Heart right ventricle (tissue), 16 donors: ENCODE measurements around the gene CPXM2. TPM values are rescaled to one million over a fixed set of nuclear protein-coding genes. Genes with fewer than 3 reads are reported as not detected.

Experiments used
- ATAC-seq, 8 donors: fragments of 200-7000 bp; cut with Tn5 transposase; one replicate each; pipeline ENCODE4 v1.9.1; 2020; ENCODE audit warnings: mild to moderate bottlenecking in 8 of 8, moderate library complexity in 8 of 8, moderate number of reproducible peaks in 1 of 8
- DNase-seq, 2 donors: peaks; one replicate each; pipeline ENCODE4 v3.0.0-alpha.2; 2020
- H3K27ac ChIP-seq, 10 donors: fragments of 200-600 bp; sonication (generic) in 2 of 10; one replicate each; pipeline versions ENCODE4 v1.5.0 to v1.8.0; 2020 to 2022; ENCODE audit warnings: mild to moderate bottlenecking in 3 of 10
- H3K27me3 ChIP-seq, 7 donors: fragments of 200-600 bp; one replicate each; pipeline ENCODE4 v1.8.0; 2021 to 2022; ENCODE audit warnings: mild to moderate bottlenecking in 2 of 7
- H3K36me3 ChIP-seq, 9 donors: fragments of 200-600 bp; sonication (generic) in 1 of 9; one replicate each; pipeline versions ENCODE4 v1.5.0 to v1.8.0; 2020 to 2022; ENCODE audit warnings: mild to moderate bottlenecking in 2 of 9
- H3K4me1 ChIP-seq, 9 donors: fragments of 200-600 bp; sonication (generic) in 1 of 9; one replicate each; pipeline versions ENCODE4 v1.5.0 to v1.8.0; 2020 to 2022; ENCODE audit warnings: mild to moderate bottlenecking in 4 of 9
- H3K4me3 ChIP-seq, 10 donors: fragments of 200-600 bp; sonication (generic) in 2 of 10; one replicate each; pipeline versions ENCODE4 v1.5.0 to v1.8.0; 2020 to 2022; ENCODE audit warnings: mild to moderate bottlenecking in 7 of 10, moderate library complexity in 2 of 10
- H3K9me3 ChIP-seq, 11 donors: fragments of 200-600 bp in 10 of 11; sonication (generic) in 2 of 11; one replicate each; pipeline versions ENCODE4 v1.5.0 to v1.8.0; 2013 to 2022; ENCODE audit warnings: mild to moderate bottlenecking in 2 of 11, control low read depth in 1 of 11, moderate library complexity in 1 of 11
- WGBS, 2 donors: extraction: QIAGEN DNeasy Blood & Tissue Kit; methylation state at CpG; one replicate each; pipeline ENCODE4 v1.1.7; 2013; ENCODE audit warnings: inconsistent platforms in 1 of 2; 5-methylcytosine and 5-hydroxymethylcytosine counted together
- intact Hi-C, 10 donors: fragments of 100-400 bp; cut with DNase I; formaldehyde crosslinking; loops; one replicate each; pipeline versions ENCODE4 v1.11.1 to v1.14.2; 2022
- polyA plus RNA-seq, 2 donors: library from polyadenylated mRNA; stranded (reverse); fragments of 200-250 nt; gene quantifications; one replicate each; pipeline ENCODE4 v1.2.3, GENCODE V29; 2013
- total RNA-seq, 10 donors: library from RNA; stranded (reverse); fragmentation: NEBNext Ultra II Directional in 3 of 10; extraction: Animal tissue kit (Norgen Biotek cat#: 25700) in 3 of 10; gene quantifications; one replicate each; pipeline versions ENCODE4 v1.2.1 to v1.2.4, GENCODE V29; 2021 to 2023
- TF ChIP-seq, protein P1 (sequence below), 9 donors: fragments of 200-600 bp; sonication (generic) in 2 of 9; IDR thresholded peaks; one replicate each; pipeline versions ENCODE4 v1.5.0 to v1.8.0; 2021 to 2022; ENCODE audit warnings: antibody characterized with exemption in 9 of 9, mild to moderate bottlenecking in 5 of 9, moderate library complexity in 1 of 9
- donor health status: Arrhythmogenic right ventricular cardiomyopathy.
- donor health status: ischemic (EF 13 %, LVEDD 7.1; RV severe dilation, severe dysfunction).
- donor health status: healthy with polysubstance abuse.
- donor health status: DM: no; HTN: yes; CAD: no.
- donor health status: DM: no; HTN: no; CAD: no.
- donor health status: ischemic (EF 25% LVEDD 6.9; RV normal size, moderate dysfunction).
- donor health status: ischemic (EF 25% LVEDD 5.7; RV mildly dilated, moderate dysfunction).
- donor health status: healthy.
- donor health status: DM: yes; HTN: yes; CAD: no.
- donor health status: Ischemic cardiomyopathy.
- donor health status: ischemic (EF 35%, LVEDD 5.7; RV mildly dilated, moderate dysfunction).
- donor health status: nonischemic (EF 11% LVEDD 7.7; RV severe dilation, severe dysfunction).
- donor health status: DM: yes; HTN: yes; CAD: no.
- donor health status: PGD.
- donor health status: ischemic (EF 29% LVEDD 5.4; RV normal size, mild dysfunction).
- donor health status: nonischemic (EF 23%, LVEDD 6.1; RV moderate dilation, normal function).

Gene CPXM2
- total and polyA plus RNA-seq, 12 donors: 2.0 to 9.8 (median 3.8) TPM

DNA sequence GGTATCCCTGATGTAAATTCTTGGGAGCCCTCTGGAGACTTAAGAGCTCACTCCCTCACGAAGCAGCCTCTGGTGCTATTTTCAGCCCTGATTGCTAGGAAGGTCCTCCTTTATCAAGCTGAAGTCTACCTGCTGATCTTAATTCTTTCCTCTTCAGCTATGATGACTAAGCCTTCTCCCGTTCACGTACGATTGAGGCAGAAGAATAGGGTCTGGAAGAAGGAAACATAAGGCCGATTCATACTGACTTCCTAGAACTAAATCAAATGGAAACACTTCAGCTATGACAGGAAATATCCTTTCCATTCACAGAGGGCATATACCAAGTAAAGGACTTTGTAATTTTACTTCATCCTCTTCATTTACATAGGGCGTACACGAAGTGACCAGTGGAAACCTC, 107.0 kb downstream of the CPXM2 start:
- WGBS, 2 donors: 53 to 58% methylated on average over 7 of the region's 7 CpGs
- TF ChIP-seq, protein P1, sequence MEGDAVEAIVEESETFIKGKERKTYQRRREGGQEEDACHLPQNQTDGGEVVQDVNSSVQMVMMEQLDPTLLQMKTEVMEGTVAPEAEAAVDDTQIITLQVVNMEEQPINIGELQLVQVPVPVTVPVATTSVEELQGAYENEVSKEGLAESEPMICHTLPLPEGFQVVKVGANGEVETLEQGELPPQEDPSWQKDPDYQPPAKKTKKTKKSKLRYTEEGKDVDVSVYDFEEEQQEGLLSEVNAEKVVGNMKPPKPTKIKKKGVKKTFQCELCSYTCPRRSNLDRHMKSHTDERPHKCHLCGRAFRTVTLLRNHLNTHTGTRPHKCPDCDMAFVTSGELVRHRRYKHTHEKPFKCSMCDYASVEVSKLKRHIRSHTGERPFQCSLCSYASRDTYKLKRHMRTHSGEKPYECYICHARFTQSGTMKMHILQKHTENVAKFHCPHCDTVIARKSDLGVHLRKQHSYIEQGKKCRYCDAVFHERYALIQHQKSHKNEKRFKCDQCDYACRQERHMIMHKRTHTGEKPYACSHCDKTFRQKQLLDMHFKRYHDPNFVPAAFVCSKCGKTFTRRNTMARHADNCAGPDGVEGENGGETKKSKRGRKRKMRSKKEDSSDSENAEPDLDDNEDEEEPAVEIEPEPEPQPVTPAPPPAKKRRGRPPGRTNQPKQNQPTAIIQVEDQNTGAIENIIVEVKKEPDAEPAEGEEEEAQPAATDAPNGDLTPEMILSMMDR (IDR thresholded peaks at IDR 0.05): no peak
- DNase-seq (no peak), ATAC-seq (peak in 1 of 8 donors; percentile 42)
- no peaks in the 10 kb centered on the region for H3K36me3 ChIP-seq
- H3K4me3 ChIP-seq: no peak overlapping the region
- intact Hi-C loops: no loop called here
- peaks cover 0 to 16% (median 0%) of the 10 kb centered on the region in 9 donors for H3K4me1 ChIP-seq
- peaks cover 0 to 8% (median 0%) of the 10 kb centered on the region in 11 donors for H3K9me3 ChIP-seq
- peak overlapping the region in 1 of 10 donors; percentile 66 for H3K27ac ChIP-seq
- H3K27me3 ChIP-seq: peaks cover 0 to 20% (median 0%) of the 10 kb centered on the region in 7 donors

- WGBS, 2 donors: 83 to 91% methylated on average over 3 of the region's 3 CpGs
- DNase-seq: no peak
- H3K27ac ChIP-seq: peak overlapping the region in 1 of 10 donors; percentile 66
These were observed 107.4 kb downstream of the CPXM2 start for GRCh38 chr10:123784216-123784615.

GRCh38 chr10:123783296-123783695, 108.3 kb downstream of the CPXM2 start:
- Histone ChIP-seq H3K4me1 (peaks cover 0 to 16% (median 0%) of the 10 kb centered on the region in 9 donors), H3K4me3 (no peak overlapping the region), H3K27me3 (peaks cover 0 to 20% (median 6%) of the 10 kb centered on the region in 7 donors), H3K27ac (no peak overlapping the region), H3K36me3 (no peaks in the 10 kb centered on the region), H3K9me3 (no peaks in the 10 kb centered on the region)
- ATAC-seq: peak in 1 of 8 donors; percentile 28
- 47 to 48% methylated on average over 3 of the region's 3 CpGs for WGBS, 2 donors
- intact Hi-C loops: no loop called here
- TF ChIP-seq, protein P1 (IDR thresholded peaks at IDR 0.05): no peak
- DNase-seq: no peak

More at GRCh38 chr10:123784216-123784615, 107.4 kb downstream of the CPXM2 start:
- H3K36me3 ChIP-seq: no peaks in the 10 kb centered on the region
- H3K4me3 ChIP-seq: no peak overlapping the region
- H3K4me1 ChIP-seq: peaks cover 0 to 16% (median 0%) of the 10 kb centered on the region in 9 donors
- peaks cover 0 to 3% (median 0%) of the 10 kb centered on the region in 11 donors for H3K9me3 ChIP-seq
- intact Hi-C loops: no loop called here
- TF ChIP-seq, protein P1 (IDR thresholded peaks at IDR 0.05): no peak
- H3K27me3 ChIP-seq: peaks cover 0 to 20% (median 2%) of the 10 kb centered on the region in 7 donors
- ATAC-seq: no peak

GRCh38 chr10:123782549-123782948, 109.1 kb downstream of the CPXM2 start:
- WGBS, 2 donors: 78 to 81% methylated on average over 5 of the region's 5 CpGs
- H3K27me3 ChIP-seq: peaks cover 0 to 20% (median 6%) of the 10 kb centered on the region in 7 donors
- peaks cover 0 to 16% (median 0%) of the 10 kb centered on the region in 9 donors for H3K4me1 ChIP-seq
- no peaks in the 10 kb centered on the region for H3K36me3 ChIP-seq
- TF ChIP-seq, protein P1 (IDR thresholded peaks at IDR 0.05): no peak
- ATAC-seq: no peak
- DNase-seq: no peak
- no peaks in the 10 kb centered on the region for H3K9me3 ChIP-seq
- H3K4me3 ChIP-seq: no peak overlapping the region
- intact Hi-C loops: no loop called here
- no peak overlapping the region for H3K27ac ChIP-seq
